ENCODE data around the gene CRYBA4. TPM values are rescaled to one million over a fixed set of nuclear protein-coding genes. Genes with fewer than 3 reads are reported as not detected.

CRYBA4 gene
- total and polyA plus RNA-seq, 7 donors, result not detected

GRCh38 chr22:26623984-26624383 lies 2.2 kb downstream of the CRYBA4 start:
- Histone ChIP-seq H3K27ac (no peak overlapping the region), H3K4me3 (no peak overlapping the region), H3K4me1 (no peaks in the 10 kb centered on the region), H3K27me3 (ENCODE audit: insufficient read depth in 3 of 3, low read length in 2 of 3) (no peaks in the 10 kb centered on the region), H3K9me3 (no peaks in the 10 kb centered on the region), H3K36me3 (ENCODE audit: insufficient read depth in 1 of 2, low read depth in 1 of 2) (no peaks in the 10 kb centered on the region)
- intact Hi-C loops (cut with DNase I), result no loop called here
- 91 to 100% (median 95%) methylated on average over 1 of the region's 1 CpG for WGBS, 3 donors
- DNase-seq (no peak), ATAC-seq (no peak)
- TF ChIP-seq, protein P1, sequence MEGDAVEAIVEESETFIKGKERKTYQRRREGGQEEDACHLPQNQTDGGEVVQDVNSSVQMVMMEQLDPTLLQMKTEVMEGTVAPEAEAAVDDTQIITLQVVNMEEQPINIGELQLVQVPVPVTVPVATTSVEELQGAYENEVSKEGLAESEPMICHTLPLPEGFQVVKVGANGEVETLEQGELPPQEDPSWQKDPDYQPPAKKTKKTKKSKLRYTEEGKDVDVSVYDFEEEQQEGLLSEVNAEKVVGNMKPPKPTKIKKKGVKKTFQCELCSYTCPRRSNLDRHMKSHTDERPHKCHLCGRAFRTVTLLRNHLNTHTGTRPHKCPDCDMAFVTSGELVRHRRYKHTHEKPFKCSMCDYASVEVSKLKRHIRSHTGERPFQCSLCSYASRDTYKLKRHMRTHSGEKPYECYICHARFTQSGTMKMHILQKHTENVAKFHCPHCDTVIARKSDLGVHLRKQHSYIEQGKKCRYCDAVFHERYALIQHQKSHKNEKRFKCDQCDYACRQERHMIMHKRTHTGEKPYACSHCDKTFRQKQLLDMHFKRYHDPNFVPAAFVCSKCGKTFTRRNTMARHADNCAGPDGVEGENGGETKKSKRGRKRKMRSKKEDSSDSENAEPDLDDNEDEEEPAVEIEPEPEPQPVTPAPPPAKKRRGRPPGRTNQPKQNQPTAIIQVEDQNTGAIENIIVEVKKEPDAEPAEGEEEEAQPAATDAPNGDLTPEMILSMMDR (IDR thresholded peaks at IDR 0.05), result no peak

DNA sequence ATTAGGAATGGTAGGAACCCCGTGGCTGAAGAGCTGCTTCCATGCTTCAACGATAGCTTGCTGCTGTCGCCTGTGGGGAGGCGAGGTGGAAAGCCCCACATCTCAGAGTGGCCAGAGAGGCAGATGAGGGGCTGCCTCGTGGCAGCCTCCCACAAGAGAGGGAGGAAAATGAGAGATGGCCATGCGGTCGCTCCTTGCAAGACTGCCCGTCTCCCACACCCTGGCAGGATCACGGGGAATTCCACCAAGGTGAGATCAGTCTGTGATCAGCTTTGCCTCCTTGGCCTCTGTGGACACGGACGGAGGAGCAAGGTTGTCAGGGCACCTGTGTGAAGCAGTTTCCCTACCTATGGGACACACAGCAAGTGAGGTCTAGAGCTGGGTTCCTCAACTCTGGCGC lies 3.0 kb downstream of the CRYBA4 start:
- H3K27me3 ChIP-seq (ENCODE audit: insufficient read depth in 3 of 3, low read length in 2 of 3), result no peaks in the 10 kb centered on the region
- no peaks in the 10 kb centered on the region for H3K4me1 ChIP-seq
- H3K27ac ChIP-seq, result no peak overlapping the region
- H3K4me3 ChIP-seq, result no peak overlapping the region
- ATAC-seq, result no peak
- intact Hi-C loops (cut with DNase I), result no loop called here
- H3K9me3 ChIP-seq, result no peaks in the 10 kb centered on the region
- TF ChIP-seq, protein P1 (IDR thresholded peaks at IDR 0.05), result no peak
- DNase-seq, result no peak
- no peaks in the 10 kb centered on the region for H3K36me3 ChIP-seq (ENCODE audit: insufficient read depth in 1 of 2, low read depth in 1 of 2)
- 84 to 87% (median 84%) methylated on average over 12 of the region's 12 CpGs for WGBS, 3 donors

DNA sequence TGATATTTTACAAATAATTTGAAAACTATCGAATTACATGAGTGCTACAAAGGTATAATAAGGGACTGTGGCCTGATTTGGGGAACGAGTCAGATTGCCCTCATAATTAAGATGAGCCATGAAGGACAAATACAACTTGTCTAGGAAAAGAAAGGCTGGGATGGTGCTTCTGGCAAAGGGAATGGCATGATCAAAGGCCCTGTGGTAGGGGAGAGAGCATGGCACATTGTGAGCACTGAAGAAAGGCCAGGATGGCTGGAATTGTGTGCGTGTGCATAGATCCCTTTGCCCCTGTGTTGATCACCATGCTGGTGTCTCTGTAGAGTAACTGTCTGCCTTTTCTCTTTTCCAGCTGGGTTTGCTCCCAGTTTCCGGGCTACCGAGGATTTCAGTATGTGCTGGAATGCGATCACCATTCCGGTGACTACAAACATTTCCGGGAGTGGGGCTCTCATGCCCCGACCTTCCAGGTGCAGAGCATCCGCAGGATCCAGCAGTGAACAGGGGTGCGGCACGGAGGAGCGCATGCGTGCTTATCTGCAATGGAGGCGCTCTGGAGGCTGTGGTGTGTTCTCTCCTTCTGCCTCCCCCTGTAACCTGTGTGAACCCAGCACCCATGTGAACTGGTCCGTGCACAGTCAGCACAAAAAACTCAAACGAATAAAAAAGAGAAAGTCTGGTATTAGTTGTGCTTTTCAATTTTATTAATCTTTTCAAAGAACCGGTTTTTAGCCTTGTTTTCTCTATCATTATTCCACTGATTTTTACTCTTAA lies 8.4 kb downstream of the CRYBA4 start:
- no peak overlapping the region for H3K27ac ChIP-seq
- intact Hi-C loops (cut with DNase I), result no loop called here
- H3K4me1 ChIP-seq, result no peaks in the 10 kb centered on the region
- no peaks in the 10 kb centered on the region for H3K27me3 ChIP-seq (ENCODE audit: insufficient read depth in 3 of 3, low read length in 2 of 3)
- ATAC-seq (no peak), DNase-seq (no peak)
- no peaks in the 10 kb centered on the region for H3K9me3 ChIP-seq
- TF ChIP-seq, protein P1 (IDR thresholded peaks at IDR 0.05), result no peak
- no peaks in the 10 kb centered on the region for H3K36me3 ChIP-seq (ENCODE audit: insufficient read depth in 1 of 2, low read depth in 1 of 2)
- WGBS, 3 donors, result 85 to 88% (median 85%) methylated on average over 16 to 18 of the region's 18 CpGs
- H3K4me3 ChIP-seq, result no peak overlapping the region

DNA sequence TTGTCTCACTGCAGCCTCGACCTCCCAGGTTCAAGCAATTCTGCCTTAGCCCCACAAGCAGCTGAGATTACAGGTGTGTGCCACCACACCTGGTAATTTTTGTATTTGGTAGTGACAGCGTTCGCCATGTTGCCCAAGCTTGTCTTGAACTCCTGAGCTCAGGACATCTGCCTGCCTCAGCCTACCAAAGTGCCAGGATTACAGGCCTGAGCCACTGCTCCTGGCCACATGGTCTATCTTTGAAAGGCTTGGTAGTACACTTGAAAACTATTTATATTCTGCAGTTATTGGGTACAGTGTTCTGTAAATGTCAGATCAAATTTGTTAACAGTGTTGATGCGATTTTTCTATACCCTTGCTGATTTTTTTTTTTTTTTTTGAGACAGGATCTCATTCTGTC lies 9.5 kb downstream of the CRYBA4 start:
- WGBS, 3 donors, result 92 to 93% (median 93%) methylated on average over 4 of the region's 4 CpGs
- H3K36me3 ChIP-seq (ENCODE audit: insufficient read depth in 1 of 2, low read depth in 1 of 2), result no peaks in the 10 kb centered on the region
- TF ChIP-seq, protein P1 (IDR thresholded peaks at IDR 0.05), result no peak
- ATAC-seq (no peak), DNase-seq (no peak)
- H3K27me3 ChIP-seq (ENCODE audit: insufficient read depth in 3 of 3, low read length in 2 of 3), result no peaks in the 10 kb centered on the region
- no peak overlapping the region for H3K27ac ChIP-seq
- intact Hi-C loops (cut with DNase I), result no loop called here
- H3K9me3 ChIP-seq, result no peaks in the 10 kb centered on the region
- no peak overlapping the region for H3K4me3 ChIP-seq
- H3K4me1 ChIP-seq, result no peaks in the 10 kb centered on the region

All from psoas muscle (tissue), 8 donors.